ENCODE results near the gene ACTL10. TPM values are rescaled to one million over a fixed set of nuclear protein-coding genes. Genes with fewer than 3 reads are reported as not detected.

Gene ACTL10
- total RNA-seq, 1 donor from 2014 or later, result not detected

GRCh38 chr20:33658929-33659328 lies 7.8 kb upstream of the ACTL10 start:
- Mint-ChIP-seq H3K4me1 (ENCODE audit: unreplicated experiment) (peaks cover 7% of the 10 kb centered on the region), H3K27me3 (ENCODE audit: unreplicated experiment) (peaks cover 16% of the 10 kb centered on the region), H3K9me3 (ENCODE audit: unreplicated experiment) (no peaks in the 10 kb centered on the region), H3K4me3 (ENCODE audit: unreplicated experiment) (peak overlapping the region; percentile 39), H3K36me3 (ENCODE audit: low read depth, unreplicated experiment) (no peaks in the 10 kb centered on the region), H3K27ac (ENCODE audit: unreplicated experiment) (no peak overlapping the region)
- no peak for DNase-seq (ENCODE audit: low spot score)
- TF ChIP-seq, protein P1, sequence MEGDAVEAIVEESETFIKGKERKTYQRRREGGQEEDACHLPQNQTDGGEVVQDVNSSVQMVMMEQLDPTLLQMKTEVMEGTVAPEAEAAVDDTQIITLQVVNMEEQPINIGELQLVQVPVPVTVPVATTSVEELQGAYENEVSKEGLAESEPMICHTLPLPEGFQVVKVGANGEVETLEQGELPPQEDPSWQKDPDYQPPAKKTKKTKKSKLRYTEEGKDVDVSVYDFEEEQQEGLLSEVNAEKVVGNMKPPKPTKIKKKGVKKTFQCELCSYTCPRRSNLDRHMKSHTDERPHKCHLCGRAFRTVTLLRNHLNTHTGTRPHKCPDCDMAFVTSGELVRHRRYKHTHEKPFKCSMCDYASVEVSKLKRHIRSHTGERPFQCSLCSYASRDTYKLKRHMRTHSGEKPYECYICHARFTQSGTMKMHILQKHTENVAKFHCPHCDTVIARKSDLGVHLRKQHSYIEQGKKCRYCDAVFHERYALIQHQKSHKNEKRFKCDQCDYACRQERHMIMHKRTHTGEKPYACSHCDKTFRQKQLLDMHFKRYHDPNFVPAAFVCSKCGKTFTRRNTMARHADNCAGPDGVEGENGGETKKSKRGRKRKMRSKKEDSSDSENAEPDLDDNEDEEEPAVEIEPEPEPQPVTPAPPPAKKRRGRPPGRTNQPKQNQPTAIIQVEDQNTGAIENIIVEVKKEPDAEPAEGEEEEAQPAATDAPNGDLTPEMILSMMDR (IDR thresholded peaks at IDR 0.05; ENCODE audit: unreplicated experiment), result no peak

- Mint-ChIP-seq H3K9me3 (ENCODE audit: unreplicated experiment) (no peaks in the 10 kb centered on the region), H3K4me1 (ENCODE audit: unreplicated experiment) (peaks cover 9% of the 10 kb centered on the region), H3K27me3 (ENCODE audit: unreplicated experiment) (peaks cover 19% of the 10 kb centered on the region), H3K27ac (ENCODE audit: unreplicated experiment) (no peak overlapping the region), H3K4me3 (ENCODE audit: unreplicated experiment) (no peak overlapping the region), H3K36me3 (ENCODE audit: low read depth, unreplicated experiment) (no peaks in the 10 kb centered on the region)
- no peak for DNase-seq (ENCODE audit: low spot score)
- TF ChIP-seq, protein P1 (IDR thresholded peaks at IDR 0.05; ENCODE audit: unreplicated experiment), result no peak
These were observed 7.3 kb upstream of the ACTL10 start for GRCh38 chr20:33659341-33660034.

GRCh38 chr20:33660035-33660684 lies 6.6 kb upstream of the ACTL10 start:
- no peak for DNase-seq (ENCODE audit: low spot score)
- no peak overlapping the region for H3K27ac Mint-ChIP-seq (ENCODE audit: unreplicated experiment)
- H3K4me3 Mint-ChIP-seq (ENCODE audit: unreplicated experiment), result no peak overlapping the region

GRCh38 chr20:33660685-33661058 lies 6.1 kb upstream of the ACTL10 start:
- H3K27me3 Mint-ChIP-seq (ENCODE audit: unreplicated experiment), result peaks cover 27% of the 10 kb centered on the region
- no peak overlapping the region for H3K4me3 Mint-ChIP-seq (ENCODE audit: unreplicated experiment)
- H3K4me1 Mint-ChIP-seq (ENCODE audit: unreplicated experiment), result peaks cover 12% of the 10 kb centered on the region
- H3K36me3 Mint-ChIP-seq (ENCODE audit: low read depth, unreplicated experiment), result no peaks in the 10 kb centered on the region
- no peak overlapping the region for H3K27ac Mint-ChIP-seq (ENCODE audit: unreplicated experiment)
- no peaks in the 10 kb centered on the region for H3K9me3 Mint-ChIP-seq (ENCODE audit: unreplicated experiment)
- TF ChIP-seq, protein P1 (IDR thresholded peaks at IDR 0.05; ENCODE audit: unreplicated experiment), result no peak
- no peak for DNase-seq (ENCODE audit: low spot score)

More at GRCh38 chr20:33660035-33660684, 6.6 kb upstream of the ACTL10 start:
- TF ChIP-seq, protein P1 (IDR thresholded peaks at IDR 0.05; ENCODE audit: unreplicated experiment), result no peak
- H3K36me3 Mint-ChIP-seq (ENCODE audit: low read depth, unreplicated experiment), result no peaks in the 10 kb centered on the region
- no peaks in the 10 kb centered on the region for H3K9me3 Mint-ChIP-seq (ENCODE audit: unreplicated experiment)
- peaks cover 12% of the 10 kb centered on the region for H3K4me1 Mint-ChIP-seq (ENCODE audit: unreplicated experiment)
- peaks cover 24% of the 10 kb centered on the region for H3K27me3 Mint-ChIP-seq (ENCODE audit: unreplicated experiment)

GRCh38 chr20:33662172-33662571 lies 4.6 kb upstream of the ACTL10 start, which contains the start of gene C20orf144:
TSS of gene C20orf144 (plus strand) at chr20:33662327. CDS start at chr20:33662346, 19 bp downstream.
- TF ChIP-seq, protein P1 (IDR thresholded peaks at IDR 0.05; ENCODE audit: unreplicated experiment), result no peak
- Mint-ChIP-seq H3K27ac (ENCODE audit: unreplicated experiment) (no peak within 1 kb of the TSS), H3K4me3 (ENCODE audit: unreplicated experiment) (peak within 1 kb of the TSS; percentile 77)

More at GRCh38 chr20:33662172-33662571, 4.6 kb upstream of the ACTL10 start, which contains the start of gene C20orf144:
- Mint-ChIP-seq H3K27me3 (ENCODE audit: unreplicated experiment) (peaks cover 29% of the 10 kb centered on the region), H3K36me3 (ENCODE audit: low read depth, unreplicated experiment) (no peaks in the 10 kb centered on the region), H3K9me3 (ENCODE audit: unreplicated experiment) (no peaks in the 10 kb centered on the region), H3K4me1 (ENCODE audit: unreplicated experiment) (peaks cover 18% of the 10 kb centered on the region)
- DNase-seq (ENCODE audit: low spot score), result no peak

Data from endothelial cell (in vitro differentiated cells).